A549 (cell line): ENCODE measurements around the gene ODC1.

Experiments used
- CBX2 ChIP-seq: fragments of 200-600 bp; sonication (generic); IDR thresholded peaks from 2 replicates; pipeline ENCODE4 v1.6.1; 2016; ENCODE audit warnings: low read depth, mild to moderate bottlenecking, borderline replicate concordance
- CEBPB ChIP-seq, 2 experiments: fragments of >200 bp in 1 of 2; sonication (Bioruptor Twin) in 1 of 2; formaldehyde crosslinking in 1 of 2; IDR thresholded peaks; 2 replicates each; pipeline ENCODE4 v1.6.1; 2012 to 2016
- ESRRA ChIP-seq: fragments of 150-350 bp; IDR thresholded peaks from 2 replicates; pipeline ENCODE4 v1.6.1; 2014; ENCODE audit warnings: mild to moderate bottlenecking, low read length, borderline replicate concordance
- JUN ChIP-seq, 2 experiments: fragments of >200 bp; sonication (Bioruptor Twin); formaldehyde crosslinking; IDR thresholded peaks; 2 replicates in 1 of 2; 3 replicates in 1 of 2; pipeline ENCODE4 v1.6.1; 2016 to 2017
- MYC ChIP-seq: IDR thresholded peaks from 2 replicates; pipeline ENCODE4 v1.6.1; 2012; ENCODE audit warnings: mild to moderate bottlenecking, inconsistent platforms, low read length, improper control_type of control experiment, borderline replicate concordance
- POLR2A ChIP-seq: IDR thresholded peaks from 2 replicates; pipeline ENCODE4 v1.6.1; 2012; ENCODE audit warnings: mild to moderate bottlenecking, low read length
- RAD21 ChIP-seq, 2 experiments: fragments of >200 bp in 1 of 2; sonication (Bioruptor Twin) in 1 of 2; formaldehyde crosslinking in 1 of 2; IDR thresholded peaks in 1 of 2; conservative IDR thresholded peaks in 1 of 2; 2 replicates in 1 of 2; 3 replicates in 1 of 2; pipeline ENCODE4 v1.6.1; 2012 to 2018; ENCODE audit warnings: inconsistent platforms in 1 of 2
- SMC3 ChIP-seq: fragments of >200 bp; sonication (Bioruptor Twin); formaldehyde crosslinking; IDR thresholded peaks from 3 replicates; pipeline ENCODE4 v1.6.1; 2018; ENCODE audit warnings: inconsistent platforms
- TF ChIP-seq, protein P1 (sequence below): fragments of >200 bp; sonication (Bioruptor Twin); formaldehyde crosslinking; IDR thresholded peaks from 3 replicates; pipeline ENCODE4 v1.5.1; 2016
- TF ChIP-seq, protein P2 (sequence below): IDR thresholded peaks from 2 replicates; pipeline ENCODE4 v1.6.1; 2012

DNA sequence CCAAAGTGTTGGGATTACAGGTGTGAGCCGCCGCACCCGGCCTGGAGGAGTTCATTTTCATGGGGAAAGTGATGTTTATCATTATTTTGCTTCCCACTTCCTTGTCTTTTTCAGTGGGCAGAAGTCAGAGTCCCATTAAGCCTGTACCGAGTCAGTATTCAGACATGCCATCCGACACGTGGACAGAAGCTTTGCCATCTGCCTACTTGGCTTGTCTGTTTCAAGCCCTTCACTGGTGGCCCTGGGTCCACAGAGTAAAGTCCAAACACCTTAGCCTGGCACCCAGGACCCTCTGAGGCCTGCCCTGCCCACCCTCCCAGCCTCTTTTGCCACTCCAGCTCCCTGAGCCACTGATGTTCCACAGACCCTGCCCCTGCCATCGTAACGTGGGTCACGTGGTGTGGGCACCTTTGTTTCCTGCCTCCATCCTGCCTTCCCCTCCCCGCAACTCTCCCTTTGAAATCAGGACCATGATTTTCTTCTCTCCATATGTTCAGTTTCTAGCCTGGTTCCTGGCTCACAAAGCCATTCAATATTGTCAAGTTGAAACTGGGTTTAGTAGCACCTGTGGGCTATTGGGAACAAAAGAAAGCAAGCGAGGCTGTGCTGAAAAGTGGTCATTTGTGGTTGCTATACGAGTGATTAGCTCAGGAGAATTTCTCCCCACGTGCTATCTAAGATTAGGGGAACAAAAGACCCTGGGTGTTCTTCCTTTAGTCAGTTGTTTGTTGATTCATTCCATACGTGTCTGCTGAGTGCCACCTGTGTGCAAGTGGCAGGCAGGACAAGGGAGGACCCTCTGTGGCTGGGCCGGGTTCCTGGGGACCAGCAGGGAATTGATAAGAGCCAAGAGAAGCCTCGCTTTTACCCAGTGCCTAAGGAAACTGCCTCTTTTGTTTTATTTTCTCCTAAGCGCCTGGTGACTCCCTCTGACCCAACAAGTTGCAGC is 5.1 kb upstream of the ODC1 start:
- TF ChIP-seq JUN (IDR thresholded peaks at IDR 0.05), result no peak
- TF ChIP-seq MYC, result no peak
- TF ChIP-seq, protein P1, sequence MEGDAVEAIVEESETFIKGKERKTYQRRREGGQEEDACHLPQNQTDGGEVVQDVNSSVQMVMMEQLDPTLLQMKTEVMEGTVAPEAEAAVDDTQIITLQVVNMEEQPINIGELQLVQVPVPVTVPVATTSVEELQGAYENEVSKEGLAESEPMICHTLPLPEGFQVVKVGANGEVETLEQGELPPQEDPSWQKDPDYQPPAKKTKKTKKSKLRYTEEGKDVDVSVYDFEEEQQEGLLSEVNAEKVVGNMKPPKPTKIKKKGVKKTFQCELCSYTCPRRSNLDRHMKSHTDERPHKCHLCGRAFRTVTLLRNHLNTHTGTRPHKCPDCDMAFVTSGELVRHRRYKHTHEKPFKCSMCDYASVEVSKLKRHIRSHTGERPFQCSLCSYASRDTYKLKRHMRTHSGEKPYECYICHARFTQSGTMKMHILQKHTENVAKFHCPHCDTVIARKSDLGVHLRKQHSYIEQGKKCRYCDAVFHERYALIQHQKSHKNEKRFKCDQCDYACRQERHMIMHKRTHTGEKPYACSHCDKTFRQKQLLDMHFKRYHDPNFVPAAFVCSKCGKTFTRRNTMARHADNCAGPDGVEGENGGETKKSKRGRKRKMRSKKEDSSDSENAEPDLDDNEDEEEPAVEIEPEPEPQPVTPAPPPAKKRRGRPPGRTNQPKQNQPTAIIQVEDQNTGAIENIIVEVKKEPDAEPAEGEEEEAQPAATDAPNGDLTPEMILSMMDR, result no peak
- no peak for TF ChIP-seq ESRRA
- no peak for TF ChIP-seq RAD21 (conservative IDR thresholded peaks at IDR 0.05 in 1 of 2, IDR thresholded peaks at IDR 0.05 in 1 of 2)
- TF ChIP-seq CBX2, result no peak
- no peak for TF ChIP-seq POLR2A
- TF ChIP-seq, protein P2, sequence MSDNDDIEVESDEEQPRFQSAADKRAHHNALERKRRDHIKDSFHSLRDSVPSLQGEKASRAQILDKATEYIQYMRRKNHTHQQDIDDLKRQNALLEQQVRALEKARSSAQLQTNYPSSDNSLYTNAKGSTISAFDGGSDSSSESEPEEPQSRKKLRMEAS, result no peak
- no peak for TF ChIP-seq CEBPB (IDR thresholded peaks at IDR 0.05)
- TF ChIP-seq SMC3, result no peak
